B cell (primary cell): Measurements from ENCODE around the gene GDI2. TPM values are rescaled to one million over a fixed set of nuclear protein-coding genes. Genes with fewer than 3 reads are reported as not detected.
A peak's percentile ranks its signal among the peaks of the same experiment; 100 is the strongest.

Experiments
- ATAC-seq: fragments of 200-7000 bp; cut with Tn5 transposase; one replicate; pipeline ENCODE4 v1.10.0; 2021; ENCODE audit warnings: low read depth, mild to moderate bottlenecking, moderate number of reproducible peaks, moderate library complexity
- CTCF ChIA-PET: fragments of 350-600 bp; sonication (Branson Sonifier 250); formaldehyde crosslinking; loops from one replicate; lab custom pipeline; 2021; ENCODE audit warnings: antibody characterized with exemption, inconsistent platforms; lab: Charles Lee
- POLR2A ChIA-PET: fragments of 350-600 bp; sonication (Branson Sonifier 250); formaldehyde crosslinking; loops from one replicate; lab custom pipeline; 2021; ENCODE audit warnings: antibody characterized with exemption; lab: Charles Lee
- DNase-seq: peaks from one replicate; pipeline ENCODE4 v3.0.0; 2013
- H2AFZ ChIP-seq: 2 replicates; pipeline ENCODE4 v1.6.1; 2012; ENCODE audit warnings: mild to moderate bottlenecking, low read depth, low read length; ENCODE audit not compliant: insufficient read depth, poor library complexity, severe bottlenecking
- H3K27ac ChIP-seq, 2 donors: 1 replicate in 1 of 2; 2 replicates in 1 of 2; pipeline ENCODE4 v1.5.1; 2012 to 2013; ENCODE audit warnings: low read length in 2 of 2, mild to moderate bottlenecking in 2 of 2, moderate library complexity in 1 of 2
- H3K27me3 ChIP-seq, 4 experiments: fragments of 200-600 bp in 1 of 4; sonication (generic) in 1 of 4; replicated peaks in 1 of 4; 1 replicate in 2 of 4; 2 replicates in 2 of 4; pipeline versions ENCODE4 v1.6.1 to v1.7.0; 2013 to 2016; ENCODE audit warnings: low read length in 3 of 4, mild to moderate bottlenecking in 2 of 4, mixed read lengths in 1 of 4, moderate library complexity in 1 of 4; ENCODE audit not compliant: insufficient read depth in 4 of 4, control insufficient read depth in 3 of 4; ENCODE audit errors: control extremely low read depth in 1 of 4
- H3K36me3 ChIP-seq, 2 experiments: replicated peaks in 1 of 2; 1 replicate in 1 of 2; 2 replicates in 1 of 2; pipeline versions ENCODE4 v1.6.1 to v1.7.1; 2013; ENCODE audit warnings: low read length in 1 of 2; ENCODE audit not compliant: insufficient read depth in 2 of 2, control insufficient read depth in 1 of 2; ENCODE audit errors: control extremely low read depth in 1 of 2, extremely low read depth in 1 of 2
- H3K4me1 ChIP-seq, 2 donors: fragments of 200-600 bp in 1 of 2; sonication (generic) in 1 of 2; 1 replicate in 1 of 2; 2 replicates in 1 of 2; pipeline versions ENCODE4 v1.5.1 to v1.6.1; 2013 to 2017; ENCODE audit warnings: low read length in 2 of 2; ENCODE audit not compliant: control insufficient read depth in 2 of 2, insufficient read depth in 2 of 2
- H3K4me2 ChIP-seq: replicated peaks from 2 replicates; pipeline ENCODE3; 2012; ENCODE audit warnings: mild to moderate bottlenecking, low read depth, low read length; ENCODE audit not compliant: poor library complexity, severe bottlenecking
- H3K4me3 ChIP-seq, 5 experiments: fragments of 200-600 bp in 1 of 5; sonication (generic) in 1 of 5; 1 replicate in 3 of 5; 2 replicates in 2 of 5; pipeline versions ENCODE4 v1.5.1 to v1.7.0; 2011 to 2016; ENCODE audit warnings: low read length in 4 of 5, mild to moderate bottlenecking in 4 of 5, low read depth in 2 of 5, control low read depth in 1 of 5, moderate library complexity in 1 of 5; ENCODE audit not compliant: insufficient read depth in 1 of 5; ENCODE audit errors: control extremely low read depth in 1 of 5, extremely low read depth in 1 of 5
- H3K79me2 ChIP-seq: fragments of 200-600 bp; sonication (generic); one replicate; pipeline ENCODE4 v1.6.0; 2016; ENCODE audit warnings: low read length; ENCODE audit not compliant: control insufficient read depth, insufficient read depth
- H3K9ac ChIP-seq: fragments of 200-600 bp; sonication (generic); 2 replicates; pipeline ENCODE4 v1.6.1; 2017; ENCODE audit warnings: mild to moderate bottlenecking, low read length, moderate library complexity
- H3K9me3 ChIP-seq, 3 donors: one replicate each; pipeline versions ENCODE4 v1.6.1 to v1.7.1; 2013; ENCODE audit warnings: low read length in 2 of 3; ENCODE audit not compliant: control insufficient read depth in 2 of 3, insufficient read depth in 1 of 3; ENCODE audit errors: control extremely low read depth in 1 of 3
- H4K20me1 ChIP-seq: 2 replicates; pipeline ENCODE4 v1.6.0; 2012; ENCODE audit warnings: mild to moderate bottlenecking, low read length; ENCODE audit not compliant: insufficient read depth, control insufficient read depth, poor library complexity, severe bottlenecking
- H3K27ac Mint-ChIP-seq: one replicate; pipeline ENCODE4 v1.8.0; 2021; ENCODE audit warnings: mixed read lengths
- H3K27me3 Mint-ChIP-seq: one replicate; pipeline ENCODE4 v1.8.0; 2021; ENCODE audit warnings: mixed read lengths
- H3K4me1 Mint-ChIP-seq: one replicate; pipeline ENCODE4 v1.8.0; 2021; ENCODE audit warnings: mixed read lengths
- H3K4me3 Mint-ChIP-seq: one replicate; pipeline ENCODE4 v1.8.0; 2021; ENCODE audit warnings: mixed read lengths
- H3K9me3 Mint-ChIP-seq: one replicate; pipeline ENCODE4 v1.8.0; 2022; ENCODE audit warnings: mixed read lengths; ENCODE audit not compliant: insufficient read depth
- CTCF ChIP-seq: fragments of 200-600 bp; IDR thresholded peaks from one replicate; pipeline ENCODE4 v1.8.0; 2022; ENCODE audit warnings: antibody characterized with exemption, mild to moderate bottlenecking
- EZH2 ChIP-seq: IDR thresholded peaks from 2 replicates; pipeline ENCODE4 v1.6.1; 2012; ENCODE audit warnings: borderline replicate concordance, low read depth, mild to moderate bottlenecking, moderate library complexity, low read length; ENCODE audit not compliant: insufficient read depth, poor library complexity, severe bottlenecking
- WGBS: methylation state at CpG from one replicate; pipeline ENCODE4 v1.1.5; 2013; ENCODE audit warnings: missing lambda C conversion rate; ENCODE audit not compliant: insufficient coverage; 5-methylcytosine and 5-hydroxymethylcytosine counted together
- intact Hi-C: fragments of 100-400 bp; cut with micrococcal nuclease; formaldehyde crosslinking; loops from one replicate; pipeline ENCODE4 v1.10.0; 2022
- polyA plus RNA-seq: library from polyadenylated mRNA; depleted of rRNA; stranded (reverse); fragments of >200 nt; gene quantifications from 2 replicates; pipeline ENCODE4 v1.2.3, GENCODE V29; 2012
- total RNA-seq, 2 donors: library from RNA; stranded (reverse); fragments of 120-200 nt in 1 of 2; gene quantifications; 1 replicate in 1 of 2; 2 replicates in 1 of 2; pipeline versions ENCODE4 v1.2.3 to v1.2.4, GENCODE V29; 2013 to 2022

GDI2 gene
- total and polyA plus RNA-seq, 2 donors (not counting 1 experiment from before 2014, with no cell fraction given): 91.1 to 187 TPM

DNA sequence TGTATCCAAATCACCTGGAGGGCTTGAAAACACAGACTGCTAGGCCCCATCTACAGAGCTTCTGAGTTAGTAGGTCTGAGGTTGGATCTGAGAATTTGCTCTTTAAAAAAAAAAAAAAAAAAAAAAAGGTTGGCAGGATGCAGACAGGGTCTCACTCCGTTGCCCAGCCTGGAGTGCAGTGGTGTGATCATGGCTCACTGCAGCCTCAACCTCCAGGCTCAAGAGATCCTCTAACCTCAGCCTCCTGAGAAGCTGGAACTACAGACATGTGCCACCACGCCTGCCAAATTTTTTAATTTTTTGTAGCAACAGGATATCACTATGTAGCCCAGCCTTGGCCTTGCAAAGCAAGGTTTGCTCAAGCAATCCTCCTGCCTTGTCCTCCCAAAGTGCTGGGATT is 8.0 kb downstream of the GDI2 start:
- Histone ChIP-seq H3K27ac (peak overlapping the region in 1 of 2 donors; percentile 61), H3K4me2 (peak overlapping the region; percentile 14), H3K36me3 (peaks cover 2 to 27% of the 10 kb centered on the region in 2 experiments), H4K20me1 (peaks cover 89% of the 10 kb centered on the region), H2AFZ (no peak overlapping the region), H3K4me1 (peaks cover 54 to 55% of the 10 kb centered on the region in 2 donors), H3K9me3 (peaks cover 0 to 5% (median 0%) of the 10 kb centered on the region in 3 donors), H3K4me3 (no peak overlapping the region), H3K9ac (no peak overlapping the region), H3K27me3 (no peaks in the 10 kb centered on the region), H3K79me2 (peaks cover 100% of the 10 kb centered on the region)
- Mint-ChIP-seq H3K4me3 (no peak overlapping the region), H3K27me3 (no peaks in the 10 kb centered on the region), H3K4me1 (peaks cover 69% of the 10 kb centered on the region), H3K9me3 (no peaks in the 10 kb centered on the region), H3K27ac (no peak overlapping the region)
- WGBS: 80% methylated on average over 1 of the region's 2 CpGs
- no peak for TF ChIP-seq EZH2
- no peak for TF ChIP-seq CTCF
- no peak for ATAC-seq
- intact Hi-C loops: no loop called here
- DNase-seq: no peak
- CTCF ChIA-PET: interaction anchor here (1.2 to 2.0 kb wide), 7 partner anchors 7 to 47 kb away, joined by 3 to 9 read pairs (median 5); no protein-coding TSS in a partner anchor
- POLR2A ChIA-PET: interaction anchor here (0.7 kb wide), 1 partner anchor 170 kb away, joined by 9 read pairs; no protein-coding TSS in a partner anchor

DNA sequence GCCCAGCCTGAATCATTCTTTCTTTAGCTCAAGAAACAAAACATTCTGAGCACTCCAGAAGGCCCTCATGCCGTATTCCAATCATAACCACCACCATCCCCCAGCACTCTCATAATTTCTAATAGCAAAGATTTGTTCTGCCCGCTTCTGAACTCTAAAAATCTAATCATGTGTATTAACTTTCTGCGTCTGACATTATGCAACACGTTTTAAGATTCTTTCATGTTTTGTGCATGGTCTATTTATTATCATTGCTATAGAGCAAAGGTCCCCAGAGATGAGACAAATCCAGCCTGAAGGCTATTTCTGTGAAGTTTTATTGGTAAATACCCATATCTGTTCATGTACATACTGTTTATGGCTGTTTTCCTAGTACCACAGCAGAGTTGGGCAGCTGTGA is 8.8 kb downstream of the GDI2 start:
- DNase-seq (no peak), ATAC-seq (no peak)
- no peak overlapping the region for H3K4me3 Mint-ChIP-seq
- Histone ChIP-seq H3K9me3 (peaks cover 0 to 5% (median 0%) of the 10 kb centered on the region in 3 donors), H3K4me3 (no peak overlapping the region), H3K9ac (no peak overlapping the region), H2AFZ (no peak overlapping the region), H3K4me2 (no peak overlapping the region), H3K79me2 (peaks cover 99% of the 10 kb centered on the region), H3K27me3 (no peaks in the 10 kb centered on the region), H3K27ac (peak overlapping the region in 1 of 2 donors; percentile 9), H4K20me1 (peaks cover 85% of the 10 kb centered on the region), H3K4me1 (peaks cover 46% of the 10 kb centered on the region in 2 donors), H3K36me3 (peaks cover 4 to 35% of the 10 kb centered on the region in 2 experiments)
- CTCF ChIA-PET: interaction anchor here (1.4 to 1.7 kb wide), 3 partner anchors 10 to 67 kb away, joined by 3 to 4 read pairs (median 4); no protein-coding TSS in a partner anchor
- no peaks in the 10 kb centered on the region for H3K27me3 Mint-ChIP-seq
- POLR2A ChIA-PET: interaction anchor here (0.6 to 0.9 kb wide), 3 partner anchors 9 to 171 kb away, joined by 3 to 9 read pairs (median 3); partner anchors contain the start of gene GDI2
- TF ChIP-seq CTCF (no peak), EZH2 (no peak)
- intact Hi-C loops: no loop called here
- H3K4me1 Mint-ChIP-seq: peaks cover 65% of the 10 kb centered on the region
- no peak overlapping the region for H3K27ac Mint-ChIP-seq
- 88% methylated on average over 2 of the region's 4 CpGs for WGBS
- no peaks in the 10 kb centered on the region for H3K9me3 Mint-ChIP-seq
